LHCN-M2 (cell line): ENCODE data around the gene CXXC5. TPM values are rescaled to one million over a fixed set of nuclear protein-coding genes. Genes with fewer than 3 reads are reported as not detected.

Experiments used
- DNase-seq: peaks from one replicate; pipeline ENCODE4 v3.0.0-alpha.2; 2012; ENCODE audit warnings: low read depth
- total RNA-seq: library from RNA; depleted of rRNA; stranded (reverse); fragments of >200 nt; gene quantifications from 2 replicates; pipeline ENCODE4 v1.2.3, GENCODE V29; 2014

Gene CXXC5
- total RNA-seq, 1 experiment from 2014 or later = 240 TPM

GRCh38 chr5:139651043-139651834 is 3.1 kb downstream of the CXXC5 start:
- peak; percentile 76 for DNase-seq

GRCh38 chr5:139651853-139652787 is 4.0 kb downstream of the CXXC5 start:
- peak; percentile 96 for DNase-seq

DNA sequence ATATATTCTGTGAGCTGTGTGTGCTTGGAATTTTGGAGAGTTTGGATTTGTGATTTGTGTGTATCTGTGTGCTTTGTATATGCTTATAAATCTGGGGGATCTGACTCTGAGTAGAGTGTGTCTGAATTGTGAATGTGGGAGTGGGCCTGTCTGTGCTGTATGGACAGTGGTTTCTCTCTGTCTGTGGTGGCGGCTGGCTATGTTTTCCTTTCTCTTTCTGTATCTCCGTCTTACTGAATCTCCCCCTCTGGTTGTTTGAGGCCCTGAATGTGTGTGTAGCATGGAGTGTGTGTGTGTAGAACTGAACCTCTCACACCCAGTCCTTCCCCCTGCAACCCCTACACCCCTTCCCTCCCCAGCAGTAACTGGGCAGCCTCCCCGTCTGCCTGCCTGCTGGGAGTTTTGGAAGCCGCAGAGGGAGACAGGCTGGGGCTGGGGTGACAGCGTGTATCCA is 4.7 kb downstream of the CXXC5 start:
- no peak for DNase-seq

GRCh38 chr5:139653616-139654015 is 5.5 kb downstream of the CXXC5 start:
- no peak for DNase-seq

DNA sequence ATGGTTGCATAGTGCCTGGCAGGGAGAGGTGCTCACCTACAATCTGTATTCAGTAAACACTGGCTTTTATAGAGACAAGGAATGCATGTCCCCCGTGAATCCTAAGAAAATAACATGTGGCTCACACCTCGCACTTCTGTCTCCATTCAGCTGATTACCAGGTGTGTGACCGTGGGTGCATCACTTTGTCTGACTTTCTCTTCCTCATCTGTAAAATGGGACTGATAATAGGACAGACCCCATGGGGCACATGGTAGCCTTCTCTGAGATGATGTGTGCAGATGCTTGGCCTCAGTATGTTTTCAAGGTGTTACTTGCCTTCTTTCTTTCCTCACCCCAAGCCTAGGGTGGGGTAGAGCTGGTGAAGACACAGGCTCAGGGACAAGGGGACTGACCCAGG is 6.3 kb downstream of the CXXC5 start:
- no peak for DNase-seq

DNA sequence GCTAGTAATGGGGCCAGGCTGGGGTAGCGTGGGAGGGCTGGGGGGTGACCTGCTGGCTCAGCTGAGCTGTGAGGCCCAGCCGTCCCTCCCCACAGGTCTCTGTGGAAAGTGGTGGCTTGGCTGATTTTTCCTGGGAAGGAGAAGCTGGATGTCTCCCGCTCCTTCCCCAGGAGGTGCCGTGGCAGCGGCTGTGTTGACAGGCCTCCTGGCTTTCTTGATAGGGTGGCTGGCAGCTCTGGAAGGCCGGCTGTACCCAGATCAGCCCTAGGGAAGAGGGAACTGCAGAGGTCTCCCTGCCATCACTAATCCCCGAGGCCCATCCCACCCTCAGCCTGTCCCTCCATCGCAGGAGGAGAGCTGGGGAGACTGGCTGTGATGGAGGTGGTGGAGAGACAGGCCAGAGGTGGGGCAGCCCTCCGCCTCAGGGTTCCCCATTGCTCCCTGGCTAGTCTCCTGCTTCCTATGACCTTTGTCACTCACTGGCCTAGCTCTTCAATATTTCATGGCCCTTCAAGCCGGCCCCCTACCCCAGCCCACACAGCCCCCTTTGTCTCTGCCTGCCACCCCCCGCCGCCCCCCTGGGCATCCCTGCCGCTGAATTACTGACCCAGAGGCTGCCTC is 6.8 kb downstream of the CXXC5 start:
- no peak for DNase-seq

DNA sequence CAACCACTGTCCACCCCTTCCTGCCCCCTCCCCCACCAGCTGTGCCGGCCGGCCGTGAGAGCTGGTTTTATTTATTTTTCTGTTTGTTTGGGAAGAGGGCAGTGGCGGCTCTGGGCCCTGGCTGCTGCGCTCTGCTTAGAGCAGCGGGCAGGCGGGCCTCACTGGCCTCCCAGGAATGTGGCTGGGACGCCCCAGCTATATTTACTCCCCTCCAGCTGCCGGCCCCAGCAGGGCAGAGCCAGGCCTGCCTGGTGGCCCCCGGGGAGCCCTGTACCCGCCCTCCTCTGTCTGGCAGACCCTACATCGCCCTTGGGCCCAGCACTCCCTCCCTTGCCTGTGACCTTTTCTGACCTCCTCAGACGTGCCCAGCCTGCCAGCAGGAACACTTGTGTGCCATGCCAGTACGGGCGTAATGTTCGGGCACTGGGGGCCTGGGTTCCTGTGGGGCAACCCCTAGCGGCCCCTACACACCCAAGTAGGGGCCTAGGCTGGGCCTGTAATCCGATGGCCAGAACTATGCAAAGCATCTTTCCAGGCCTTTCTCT is 7.7 kb downstream of the CXXC5 start:
- peak; percentile 92 for DNase-seq

- DNase-seq = peak; percentile 74
These were observed 9.5 kb downstream of the CXXC5 start for GRCh38 chr5:139657363-139658321.

DNA sequence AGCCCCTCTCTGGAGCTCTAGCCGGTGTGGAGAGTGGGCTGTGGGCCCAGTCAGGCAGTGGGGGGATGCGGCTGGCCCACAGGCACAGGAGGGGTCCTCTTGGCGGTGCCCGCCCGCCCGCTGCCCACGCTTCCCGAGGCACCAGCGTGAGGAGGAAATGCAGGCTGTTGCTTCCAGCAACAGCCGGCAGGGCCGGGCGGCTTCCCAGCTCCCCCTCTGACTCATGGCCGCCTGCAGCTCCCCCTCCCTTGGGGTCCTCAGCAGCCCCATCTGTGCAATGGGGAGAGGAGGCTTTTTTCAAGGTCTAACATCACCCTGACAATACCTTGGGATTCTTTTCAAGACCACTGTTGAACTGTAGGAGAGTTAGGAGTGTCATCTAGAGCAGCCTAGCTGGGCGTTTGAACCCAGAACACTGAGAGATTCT is 10.4 kb downstream of the CXXC5 start:
- peak; percentile 82 for DNase-seq

DNA sequence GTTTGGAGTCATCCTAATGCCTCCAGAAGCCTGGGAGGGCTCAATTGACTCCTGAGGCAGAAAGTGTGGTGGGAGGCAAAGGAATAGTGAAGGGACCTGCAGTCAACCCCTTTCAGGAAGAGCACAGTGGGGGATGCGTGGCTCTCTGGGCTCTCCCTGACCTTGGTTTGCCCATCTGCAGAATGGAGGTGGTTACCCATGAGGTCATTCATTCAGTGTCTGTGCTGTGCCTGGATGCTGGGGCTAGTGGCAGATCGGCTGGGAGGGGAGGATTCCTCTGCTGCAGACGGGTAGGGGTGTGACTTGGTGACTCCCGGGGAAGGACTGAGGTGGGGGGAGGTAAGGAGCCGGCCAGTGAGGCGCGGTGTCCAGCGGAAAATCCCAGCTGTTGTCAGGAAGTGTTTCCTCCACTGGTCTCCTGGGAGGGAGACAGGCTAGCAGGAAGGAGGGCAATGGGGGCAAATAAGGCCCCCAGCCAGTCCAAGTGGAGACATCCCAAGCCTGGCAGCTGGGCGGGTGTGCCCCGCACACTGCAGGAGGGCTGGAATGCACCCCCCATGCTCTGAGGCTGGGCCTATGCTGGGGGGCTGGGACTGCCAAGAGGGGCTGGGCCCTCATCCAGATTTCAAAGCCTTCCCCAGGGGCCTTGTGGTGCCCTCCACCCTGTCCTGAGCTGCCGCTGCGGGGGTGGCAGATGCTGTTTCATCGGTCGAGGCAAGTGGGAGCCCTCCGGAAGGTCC is 10.9 kb downstream of the CXXC5 start:
- peak; percentile 97 for DNase-seq

- DNase-seq = no peak
These were observed 11.5 kb downstream of the CXXC5 start for GRCh38 chr5:139659695-139660101.

DNA sequence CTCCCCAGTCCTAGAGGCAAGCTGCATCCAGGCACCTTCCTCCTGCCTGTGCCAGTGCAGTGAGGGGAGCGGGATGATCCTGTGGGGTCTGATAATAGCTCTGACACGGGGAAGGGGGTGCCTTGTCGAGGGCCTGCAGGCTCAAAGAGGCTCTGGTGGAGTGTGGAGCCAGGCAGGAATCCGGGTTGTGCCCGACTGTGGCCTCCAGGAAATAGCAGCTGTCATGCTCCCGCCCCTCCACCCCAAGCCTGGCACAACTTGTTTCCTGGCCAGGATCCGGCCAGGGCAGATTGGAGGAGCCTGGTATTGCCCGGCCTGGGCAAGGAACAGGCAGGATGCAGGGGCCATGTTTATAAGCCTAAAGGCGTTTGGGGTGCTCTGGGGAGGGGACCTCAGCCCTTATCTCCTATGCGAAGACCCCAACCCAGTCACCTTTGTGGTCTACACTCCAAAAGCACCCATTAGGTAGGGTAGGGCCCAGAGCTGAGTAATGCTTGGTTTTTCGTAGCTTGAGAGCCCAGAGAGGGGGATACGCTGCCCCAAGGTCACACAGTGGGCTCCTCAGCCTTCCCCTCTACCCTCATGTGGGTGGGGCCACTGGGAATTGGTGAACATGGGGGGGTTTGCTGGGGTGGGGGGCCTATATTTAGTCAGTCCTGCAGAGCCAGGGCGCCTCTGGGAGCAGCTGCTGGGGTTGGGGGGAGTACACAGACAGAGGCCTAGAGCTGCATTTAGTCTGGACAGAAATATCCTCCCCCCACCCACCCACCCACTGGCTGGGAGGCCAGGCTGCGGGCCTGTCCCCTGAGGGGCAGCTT is 12.2 kb downstream of the CXXC5 start:
- peak; percentile 95 for DNase-seq

DNA sequence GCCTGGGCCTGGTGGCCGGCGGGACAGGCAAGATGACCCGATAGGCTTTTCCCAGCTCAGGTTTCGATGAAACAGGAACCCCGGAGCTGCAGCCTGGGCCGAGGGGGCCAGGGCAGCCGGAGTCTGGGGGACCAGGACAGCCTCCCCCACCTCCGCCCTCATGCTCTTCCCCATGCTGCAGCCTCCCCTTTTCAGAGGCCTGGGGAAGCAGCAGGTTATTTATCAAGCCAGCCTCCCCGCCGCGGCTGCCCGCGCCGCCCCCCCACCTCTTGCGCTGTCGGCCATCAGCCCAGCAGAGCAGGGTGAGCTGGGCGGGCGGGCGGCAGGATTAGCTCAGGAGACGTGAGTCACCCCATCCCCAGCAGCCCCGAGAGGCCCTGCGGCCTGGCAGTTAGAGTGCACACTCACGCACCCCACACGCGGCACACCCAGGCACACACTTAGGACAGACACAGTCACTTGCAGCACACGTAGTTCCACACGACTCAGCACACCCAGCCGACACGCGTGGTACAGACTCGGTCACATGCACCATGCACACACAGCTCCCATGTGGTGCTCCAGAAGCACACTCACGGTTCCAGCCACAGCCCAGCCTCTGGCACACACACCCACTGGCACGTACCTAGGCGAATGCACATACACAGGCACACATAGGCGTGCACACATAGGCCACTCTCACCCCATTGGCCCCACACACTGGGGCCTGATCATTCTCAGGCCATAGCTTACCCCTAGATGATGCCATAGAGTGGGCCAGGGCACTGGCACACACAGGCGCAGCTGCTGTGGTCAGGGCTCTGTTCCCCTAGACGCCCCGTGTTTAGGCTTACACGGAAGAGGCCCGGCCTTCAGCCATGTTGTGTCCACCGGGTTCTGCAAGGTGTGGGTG is 13.0 kb downstream of the CXXC5 start:
- DNase-seq = peak; percentile 96

- no peak for DNase-seq
These were observed 14.5 kb downstream of the CXXC5 start for GRCh38 chr5:139662617-139663016.

- DNase-seq = no peak
These were observed 15.3 kb downstream of the CXXC5 start for GRCh38 chr5:139663207-139664085.

DNA sequence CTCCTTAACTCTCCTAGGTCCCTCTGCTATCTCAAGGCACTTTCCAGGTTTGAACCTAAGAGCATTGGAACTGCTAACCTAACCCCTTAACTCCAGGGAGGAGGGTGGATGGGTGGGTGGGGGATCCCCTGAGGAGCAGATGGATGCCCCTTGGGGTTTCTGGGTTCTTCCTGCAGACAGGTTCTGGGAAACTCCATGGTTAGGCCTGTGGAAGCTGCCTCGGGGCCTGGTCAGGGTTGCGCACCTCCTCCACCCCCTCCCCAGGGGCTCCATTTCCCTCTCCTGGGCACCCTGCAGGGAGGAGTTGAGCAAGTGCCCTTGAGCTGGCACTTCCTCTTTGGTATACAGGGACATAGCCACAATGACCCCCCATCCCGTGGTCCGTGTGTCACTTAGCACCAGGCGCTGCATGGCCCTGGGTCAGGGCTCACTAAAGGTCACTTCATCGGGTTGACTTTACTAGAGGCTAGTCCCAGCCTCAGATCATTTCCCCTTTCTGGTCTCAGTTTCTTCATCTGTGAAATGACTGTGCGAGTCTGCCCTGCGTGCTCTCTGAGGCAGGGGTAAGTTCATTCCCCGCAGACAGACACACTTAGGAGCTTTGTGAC is 16.0 kb downstream of the CXXC5 start:
- DNase-seq = no peak
